ENCODE measurements around the gene CDH12. TPM values are rescaled to one million over a fixed set of nuclear protein-coding genes. Genes with fewer than 3 reads are reported as not detected.

CDH12 gene
- total RNA-seq, 1 experiment from 2014 or later: not detected

GRCh38 chr5:22889720-22890119 lies 36.6 kb upstream of the CDH12 start:
- Histone ChIP-seq H3K79me2 (ENCODE audit: insufficient read depth, low read length) (no peaks in the 10 kb centered on the region), H4K5ac (ENCODE audit: insufficient read length, low read depth, low read length) (no peak overlapping the region), H3K4ac (ENCODE audit: low read depth, low read length) (no peak overlapping the region), H3K23ac (ENCODE audit: insufficient read length, low read depth, low read length) (no peak overlapping the region), H3K9me3 (ENCODE audit: control insufficient read depth, low read depth, low read length) (no peaks in the 10 kb centered on the region), H3K27ac (ENCODE audit: insufficient read length, low read depth, low read length) (no peak overlapping the region), H3K27me3 (ENCODE audit: insufficient read depth, low read length) (no peaks in the 10 kb centered on the region), H2BK20ac (ENCODE audit: low read depth, low read length, poor library complexity, severe bottlenecking) (no peak overlapping the region), H3K79me1 (ENCODE audit: insufficient read depth, low read depth, low read length, poor library complexity, severe bottlenecking) (no peaks in the 10 kb centered on the region), H2BK5ac (ENCODE audit: insufficient read length, low read length) (no peak overlapping the region), H2AFZ (ENCODE audit: low read length) (no peak overlapping the region), H3T11ph (ENCODE audit: low read length) (no peak overlapping the region), H3K4me1 (ENCODE audit: insufficient read depth, low read length) (no peaks in the 10 kb centered on the region), H2BK12ac (ENCODE audit: insufficient read length, low read depth, low read length) (no peak overlapping the region), H2BK120ac (ENCODE audit: low read depth, low read length, poor library complexity, severe bottlenecking) (no peak overlapping the region), H2AK5ac (ENCODE audit: insufficient read length, low read length) (no peak overlapping the region), H3K56ac (ENCODE audit: insufficient read length, low read depth, low read length) (no peak overlapping the region), H3K23me2 (ENCODE audit: insufficient read length, low read depth, low read length, poor library complexity, severe bottlenecking) (no peaks in the 10 kb centered on the region), H4K91ac (ENCODE audit: insufficient read length, low read depth, low read length) (no peak overlapping the region), H3K14ac (ENCODE audit: insufficient read depth, low read length) (no peak overlapping the region), H3K9ac (ENCODE audit: extremely low read depth, insufficient read length, low read length) (no peak overlapping the region), H3K18ac (ENCODE audit: insufficient read length, low read depth, low read length) (no peak overlapping the region), H4K8ac (replicated peaks; ENCODE audit: insufficient read length, low read depth, low read length) (no peak overlapping the region), H3K4me2 (ENCODE audit: insufficient read depth, insufficient read length, low read length) (no peak overlapping the region), H4K20me1 (ENCODE audit: control insufficient read depth, insufficient read depth, insufficient read length) (no peaks in the 10 kb centered on the region), H2BK15ac (ENCODE audit: low read depth, low read length) (no peak overlapping the region)
- TF ChIP-seq CTCF (conservative IDR thresholded peaks at IDR 0.05): peak; percentile 48; the same call in 2 of the 3 replicates
- peaks cover 0 to 3% of the 10 kb centered on the region in 2 experiments; a peak in 1 of 4 replicates for H3K4me1 Mint-ChIP-seq
- no CpG with 5 or more reads among the region's 2 CpGs for WGBS (ENCODE audit: extremely low coverage, insufficient read length, low lambda C conversion rate)
- H3K36me3 Mint-ChIP-seq (ENCODE audit: insufficient read depth in 1 of 3, low read depth in 3 of 3): no peaks in the 10 kb centered on the region
- H3K9me3 Mint-ChIP-seq: no peaks in the 10 kb centered on the region
- no peak overlapping the region for H3K27ac Mint-ChIP-seq
- no peaks in the 10 kb centered on the region for H3K27me3 Mint-ChIP-seq (ENCODE audit: low read depth)
- no peak overlapping the region for H3K4me3 Mint-ChIP-seq
- no peak for DNase-seq
